Measurements from ENCODE around the gene DCP1A. TPM values are rescaled to one million over a fixed set of nuclear protein-coding genes. Genes with fewer than 3 reads are reported as not detected.

The DCP1A gene
- total and polyA plus RNA-seq, 2 of the 13 experiments (the other 11 are each of a cell fraction or from before 2014, with no cell fraction given): 14.2 to 41.2 TPM

DNA sequence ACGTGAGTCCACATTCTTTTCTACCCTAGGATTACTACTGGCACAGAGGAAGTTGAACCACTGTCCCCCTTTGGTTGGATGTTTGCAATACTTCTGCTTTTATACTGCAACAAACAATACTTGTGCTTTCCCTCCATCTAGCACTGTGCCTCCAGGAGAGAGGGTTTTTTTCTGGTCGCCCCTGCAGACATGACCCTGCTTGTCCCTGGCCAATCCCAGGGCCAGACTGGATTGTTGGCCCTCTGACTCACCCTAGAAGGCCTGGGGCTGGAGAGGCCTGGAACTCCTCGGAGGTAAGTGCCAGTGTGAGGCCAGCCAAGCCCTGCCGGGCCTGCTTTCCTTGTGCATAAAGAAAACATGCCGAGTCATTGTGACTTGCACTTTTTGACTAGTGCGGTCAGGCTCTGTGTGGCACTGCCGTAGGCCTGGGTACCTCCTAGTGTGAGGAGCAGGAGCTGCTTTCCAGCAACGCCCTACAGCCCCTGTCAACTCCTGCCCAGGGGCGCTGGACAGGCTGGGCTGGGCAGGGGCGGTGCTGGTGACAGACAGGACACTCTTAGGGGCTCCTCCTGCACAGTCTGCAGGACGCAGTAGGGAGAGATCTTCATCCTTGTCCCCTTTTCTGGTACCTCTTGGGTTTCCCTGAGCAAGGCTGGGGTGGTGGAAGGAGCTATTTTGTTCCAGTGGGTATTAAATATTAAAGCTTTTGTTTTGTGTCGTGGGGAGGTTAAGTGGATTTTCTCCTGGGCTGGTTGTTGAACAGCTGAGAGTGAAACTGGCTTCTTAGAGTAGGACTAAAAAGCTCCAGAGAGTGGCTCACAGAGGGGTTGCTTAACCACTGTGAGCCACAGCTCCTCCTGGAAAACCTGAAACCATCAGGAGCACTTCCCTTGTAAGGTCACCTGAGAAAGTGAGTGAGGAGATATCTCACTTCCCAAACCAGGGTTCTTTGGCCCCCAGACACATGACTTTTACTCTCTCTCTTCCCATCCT, 77.2 kb downstream of the DCP1A start (continued):
- TF ChIP-seq, protein P1, sequence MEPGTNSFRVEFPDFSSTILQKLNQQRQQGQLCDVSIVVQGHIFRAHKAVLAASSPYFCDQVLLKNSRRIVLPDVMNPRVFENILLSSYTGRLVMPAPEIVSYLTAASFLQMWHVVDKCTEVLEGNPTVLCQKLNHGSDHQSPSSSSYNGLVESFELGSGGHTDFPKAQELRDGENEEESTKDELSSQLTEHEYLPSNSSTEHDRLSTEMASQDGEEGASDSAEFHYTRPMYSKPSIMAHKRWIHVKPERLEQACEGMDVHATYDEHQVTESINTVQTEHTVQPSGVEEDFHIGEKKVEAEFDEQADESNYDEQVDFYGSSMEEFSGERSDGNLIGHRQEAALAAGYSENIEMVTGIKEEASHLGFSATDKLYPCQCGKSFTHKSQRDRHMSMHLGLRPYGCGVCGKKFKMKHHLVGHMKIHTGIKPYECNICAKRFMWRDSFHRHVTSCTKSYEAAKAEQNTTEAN (CRISPR knock-in tag; conservative IDR thresholded peaks at IDR 0.05): no peak; the same call in 1 of the 2 replicates
- TF ChIP-seq, protein P2, sequence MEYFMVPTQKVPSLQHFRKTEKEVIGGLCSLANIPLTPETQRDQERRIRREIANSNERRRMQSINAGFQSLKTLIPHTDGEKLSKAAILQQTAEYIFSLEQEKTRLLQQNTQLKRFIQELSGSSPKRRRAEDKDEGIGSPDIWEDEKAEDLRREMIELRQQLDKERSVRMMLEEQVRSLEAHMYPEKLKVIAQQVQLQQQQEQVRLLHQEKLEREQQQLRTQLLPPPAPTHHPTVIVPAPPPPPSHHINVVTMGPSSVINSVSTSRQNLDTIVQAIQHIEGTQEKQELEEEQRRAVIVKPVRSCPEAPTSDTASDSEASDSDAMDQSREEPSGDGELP (IDR thresholded peaks at IDR 0.05; ENCODE audit: borderline replicate concordance, low read depth): no peak
- peak; percentile 81; the same call in 1 of the 2 replicates for TF ChIP-seq TP53 (CRISPR knock-in tag; conservative IDR thresholded peaks at IDR 0.05)
- TF ChIP-seq, protein P3, sequence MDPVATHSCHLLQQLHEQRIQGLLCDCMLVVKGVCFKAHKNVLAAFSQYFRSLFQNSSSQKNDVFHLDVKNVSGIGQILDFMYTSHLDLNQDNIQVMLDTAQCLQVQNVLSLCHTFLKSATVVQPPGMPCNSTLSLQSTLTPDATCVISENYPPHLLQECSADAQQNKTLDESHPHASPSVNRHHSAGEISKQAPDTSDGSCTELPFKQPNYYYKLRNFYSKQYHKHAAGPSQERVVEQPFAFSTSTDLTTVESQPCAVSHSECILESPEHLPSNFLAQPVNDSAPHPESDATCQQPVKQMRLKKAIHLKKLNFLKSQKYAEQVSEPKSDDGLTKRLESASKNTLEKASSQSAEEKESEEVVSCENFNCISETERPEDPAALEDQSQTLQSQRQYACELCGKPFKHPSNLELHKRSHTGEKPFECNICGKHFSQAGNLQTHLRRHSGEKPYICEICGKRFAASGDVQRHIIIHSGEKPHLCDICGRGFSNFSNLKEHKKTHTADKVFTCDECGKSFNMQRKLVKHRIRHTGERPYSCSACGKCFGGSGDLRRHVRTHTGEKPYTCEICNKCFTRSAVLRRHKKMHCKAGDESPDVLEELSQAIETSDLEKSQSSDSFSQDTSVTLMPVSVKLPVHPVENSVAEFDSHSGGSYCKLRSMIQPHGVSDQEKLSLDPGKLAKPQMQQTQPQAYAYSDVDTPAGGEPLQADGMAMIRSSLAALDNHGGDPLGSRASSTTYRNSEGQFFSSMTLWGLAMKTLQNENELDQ (CRISPR knock-in tag; IDR thresholded peaks at IDR 0.05; ENCODE audit: borderline replicate concordance): no peak
- TF ChIP-seq SIN3A (IDR thresholded peaks at IDR 0.05; ENCODE audit: borderline replicate concordance, low read depth, low read length): peak; percentile 89
- TF ChIP-seq ARNT2 (CRISPR knock-in tag; IDR thresholded peaks at IDR 0.05; ENCODE audit: low read depth): no peak
- no peak for TF ChIP-seq NFIC (IDR thresholded peaks at IDR 0.05; ENCODE audit: low read length)
- TF ChIP-seq ZNF296 (CRISPR knock-in tag; conservative IDR thresholded peaks at IDR 0.05): no peak
- TF ChIP-seq ZNF816 (CRISPR knock-in tag; IDR thresholded peaks at IDR 0.05; ENCODE audit: borderline replicate concordance): no peak
- TF ChIP-seq, protein P4, sequence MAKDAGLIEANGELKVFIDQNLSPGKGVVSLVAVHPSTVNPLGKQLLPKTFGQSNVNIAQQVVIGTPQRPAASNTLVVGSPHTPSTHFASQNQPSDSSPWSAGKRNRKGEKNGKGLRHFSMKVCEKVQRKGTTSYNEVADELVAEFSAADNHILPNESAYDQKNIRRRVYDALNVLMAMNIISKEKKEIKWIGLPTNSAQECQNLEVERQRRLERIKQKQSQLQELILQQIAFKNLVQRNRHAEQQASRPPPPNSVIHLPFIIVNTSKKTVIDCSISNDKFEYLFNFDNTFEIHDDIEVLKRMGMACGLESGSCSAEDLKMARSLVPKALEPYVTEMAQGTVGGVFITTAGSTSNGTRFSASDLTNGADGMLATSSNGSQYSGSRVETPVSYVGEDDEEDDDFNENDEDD (CRISPR knock-in tag; IDR thresholded peaks at IDR 0.05; ENCODE audit: borderline replicate concordance): no peak
- peak; percentile 30 to 67; a peak in 1 of 4 replicates for TF ChIP-seq EP300 (IDR thresholded peaks at IDR 0.05; ENCODE audit: low read depth in 2 of 2, low read length in 2 of 2)
- TF ChIP-seq EP300 (CRISPR knock-in tag; IDR thresholded peaks at IDR 0.05; ENCODE audit: borderline replicate concordance): peak; percentile 87
- no peak; the same call in 1 of the 2 replicates for TF ChIP-seq ZZZ3 (CRISPR knock-in tag; IDR thresholded peaks at IDR 0.05; ENCODE audit: borderline replicate concordance)
- TF ChIP-seq, protein P5, sequence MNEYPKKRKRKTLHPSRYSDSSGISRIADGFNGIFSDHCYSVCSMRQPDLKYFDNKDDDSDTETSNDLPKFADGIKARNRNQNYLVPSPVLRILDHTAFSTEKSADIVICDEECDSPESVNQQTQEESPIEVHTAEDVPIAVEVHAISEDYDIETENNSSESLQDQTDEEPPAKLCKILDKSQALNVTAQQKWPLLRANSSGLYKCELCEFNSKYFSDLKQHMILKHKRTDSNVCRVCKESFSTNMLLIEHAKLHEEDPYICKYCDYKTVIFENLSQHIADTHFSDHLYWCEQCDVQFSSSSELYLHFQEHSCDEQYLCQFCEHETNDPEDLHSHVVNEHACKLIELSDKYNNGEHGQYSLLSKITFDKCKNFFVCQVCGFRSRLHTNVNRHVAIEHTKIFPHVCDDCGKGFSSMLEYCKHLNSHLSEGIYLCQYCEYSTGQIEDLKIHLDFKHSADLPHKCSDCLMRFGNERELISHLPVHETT (CRISPR knock-in tag; conservative IDR thresholded peaks at IDR 0.05): no peak
- TF ChIP-seq ZKSCAN8 (CRISPR knock-in tag; IDR thresholded peaks at IDR 0.05; ENCODE audit: borderline replicate concordance): 0 out of 2 replicates have a peak, but pooled peaks have one; percentile 69
- no peak for TF ChIP-seq ZNF451 (CRISPR knock-in tag; IDR thresholded peaks at IDR 0.05)
- TF ChIP-seq, protein P6, sequence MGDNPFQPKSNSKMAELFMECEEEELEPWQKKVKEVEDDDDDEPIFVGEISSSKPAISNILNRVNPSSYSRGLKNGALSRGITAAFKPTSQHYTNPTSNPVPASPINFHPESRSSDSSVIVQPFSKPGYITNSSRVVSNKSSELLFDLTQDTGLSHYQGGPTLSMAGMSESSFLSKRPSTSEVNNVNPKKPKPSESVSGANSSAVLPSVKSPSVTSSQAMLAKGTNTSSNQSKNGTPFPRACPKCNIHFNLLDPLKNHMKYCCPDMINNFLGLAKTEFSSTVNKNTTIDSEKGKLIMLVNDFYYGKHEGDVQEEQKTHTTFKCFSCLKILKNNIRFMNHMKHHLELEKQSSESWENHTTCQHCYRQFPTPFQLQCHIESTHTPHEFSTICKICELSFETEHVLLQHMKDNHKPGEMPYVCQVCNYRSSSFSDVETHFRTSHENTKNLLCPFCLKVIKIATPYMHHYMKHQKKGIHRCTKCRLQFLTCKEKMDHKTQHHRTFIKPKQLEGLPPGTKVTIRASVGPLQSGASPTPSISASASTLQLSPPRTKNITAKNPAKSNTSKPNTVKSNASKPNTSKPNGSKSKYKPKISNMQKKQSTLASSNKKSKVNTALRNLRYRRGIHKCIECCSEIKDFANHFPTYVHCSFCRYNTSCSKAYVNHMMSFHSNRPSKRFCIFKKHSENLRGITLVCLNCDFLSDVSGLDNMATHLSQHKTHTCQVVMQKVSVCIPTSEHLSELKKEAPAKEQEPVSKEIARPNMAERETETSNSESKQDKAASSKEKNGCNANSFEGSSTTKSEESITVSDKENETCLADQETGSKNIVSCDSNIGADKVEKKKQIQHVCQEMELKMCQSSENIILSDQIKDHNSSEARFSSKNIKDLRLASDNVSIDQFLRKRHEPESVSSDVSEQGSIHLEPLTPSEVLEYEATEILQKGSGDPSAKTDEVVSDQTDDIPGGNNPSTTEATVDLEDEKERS (CRISPR knock-in tag; IDR thresholded peaks at IDR 0.05): no peak
